Suprapubic skin (tissue), 4 donors: ENCODE results near the gene INHBA. TPM values are rescaled to one million over a fixed set of nuclear protein-coding genes. Genes with fewer than 3 reads are reported as not detected.

Experiments
- DNase-seq, 2 donors: peaks; one replicate each; pipeline ENCODE4 v3.0.0-alpha.2; 2019; ENCODE audit warnings: low spot score in 2 of 2
- H3K27ac ChIP-seq: fragments of 200-600 bp; sonication (generic); one replicate; pipeline ENCODE4 v1.5.1; 2019
- H3K27me3 ChIP-seq: fragments of 200-600 bp; sonication (generic); one replicate; pipeline ENCODE4 v1.5.1; 2019
- H3K36me3 ChIP-seq: fragments of 200-600 bp; sonication (generic); one replicate; pipeline ENCODE4 v1.5.1; 2019
- H3K4me1 ChIP-seq: fragments of 200-600 bp; sonication (generic); one replicate; pipeline ENCODE4 v1.5.1; 2019
- H3K4me3 ChIP-seq: fragments of 200-600 bp; sonication (generic); one replicate; pipeline ENCODE4 v1.5.1; 2019; ENCODE audit warnings: mild to moderate bottlenecking
- H3K9me3 ChIP-seq: fragments of 200-600 bp; sonication (generic); one replicate; pipeline ENCODE4 v1.5.1; 2019
- CTCF ChIP-seq, 2 donors: fragments of 200-600 bp in 1 of 2; fragments of 450-650 bp in 1 of 2; sonication (generic) in 1 of 2; IDR thresholded peaks; one replicate each; pipeline ENCODE4 v1.5.1; 2016 to 2019; ENCODE audit warnings: antibody characterized with exemption in 2 of 2, mild to moderate bottlenecking in 1 of 2, moderate library complexity in 1 of 2
- EP300 ChIP-seq: sonication (generic); formaldehyde crosslinking; IDR thresholded peaks from one replicate; pipeline ENCODE4 v1.6.1; 2017; ENCODE audit warnings: antibody characterized with exemption
- POLR2A ChIP-seq, 2 donors: fragments of 450-650 bp; IDR thresholded peaks; one replicate each; pipeline ENCODE4 v1.6.1; 2017; ENCODE audit warnings: antibody characterized with exemption in 2 of 2, mild to moderate bottlenecking in 2 of 2, moderate library complexity in 2 of 2
- POLR2AphosphoS5 ChIP-seq, 3 donors: sonication (generic); formaldehyde crosslinking; IDR thresholded peaks; one replicate each; pipeline ENCODE4 v1.6.1; 2017; ENCODE audit warnings: antibody characterized with exemption in 3 of 3
- whole genome bisulfite sequencing: methylation state at CpG from one replicate; pipeline ENCODE4 v1.1.5; 2018; 5-methylcytosine and 5-hydroxymethylcytosine counted together
- total RNA-seq, 4 donors: library from RNA; depleted of rRNA; stranded (reverse); fragments of >200 nt; gene quantifications; one replicate each; pipeline ENCODE4 v1.1.0, GENCODE V29; 2016

INHBA gene
- total RNA-seq, 4 donors from 2014 or later: 0.87 to 3.7 (median 1.4) TPM

- Histone ChIP-seq H3K36me3 (peaks cover 5% of the 10 kb centered on the region), H3K4me3 (no peak overlapping the region), H3K27ac (no peak overlapping the region), H3K27me3 (no peaks in the 10 kb centered on the region), H3K9me3 (no peaks in the 10 kb centered on the region), H3K4me1 (peaks cover 3% of the 10 kb centered on the region)
- 86% methylated on average over 2 of the region's 2 CpGs for WGBS
- TF ChIP-seq POLR2AphosphoS5 (IDR thresholded peaks at IDR 0.05) (no peak), CTCF (IDR thresholded peaks at IDR 0.05) (no peak), POLR2A (IDR thresholded peaks at IDR 0.05) (no peak), EP300 (no peak)
- no peak for DNase-seq
Measured at GRCh38 chr7:41688906-41689305, 14.0 kb downstream of the INHBA start.

- Histone ChIP-seq H3K36me3 (peaks cover 5% of the 10 kb centered on the region), H3K4me1 (no peaks in the 10 kb centered on the region), H3K27ac (no peak overlapping the region), H3K27me3 (no peaks in the 10 kb centered on the region), H3K9me3 (no peaks in the 10 kb centered on the region), H3K4me3 (no peak overlapping the region)
- 93% methylated on average over 2 of the region's 2 CpGs for WGBS
- no peak for TF ChIP-seq EP300
- TF ChIP-seq POLR2AphosphoS5 (IDR thresholded peaks at IDR 0.05): no peak
- TF ChIP-seq POLR2A (IDR thresholded peaks at IDR 0.05): no peak
- TF ChIP-seq CTCF (IDR thresholded peaks at IDR 0.05): no peak
- no peak for DNase-seq
Measured at GRCh38 chr7:41688012-41688625, 14.8 kb downstream of the INHBA start.

- H3K4me1 ChIP-seq: no peaks in the 10 kb centered on the region
- peaks cover 5% of the 10 kb centered on the region for H3K36me3 ChIP-seq
- no peaks in the 10 kb centered on the region for H3K9me3 ChIP-seq
- TF ChIP-seq POLR2AphosphoS5 (IDR thresholded peaks at IDR 0.05) (no peak), CTCF (IDR thresholded peaks at IDR 0.05) (no peak), POLR2A (IDR thresholded peaks at IDR 0.05) (no peak), EP300 (no peak)
- DNase-seq: no peak
- 62% methylated on average over 1 of the region's 1 CpG for WGBS
- H3K4me3 ChIP-seq: no peak overlapping the region
- H3K27me3 ChIP-seq: no peaks in the 10 kb centered on the region
- no peak overlapping the region for H3K27ac ChIP-seq
Measured at GRCh38 chr7:41685684-41686083, 17.2 kb downstream of the INHBA start.

GRCh38 chr7:41682422-41682821, 20.5 kb downstream of the INHBA start:
- H3K4me3 ChIP-seq: no peak overlapping the region
- H3K36me3 ChIP-seq: no peaks in the 10 kb centered on the region
- no peak overlapping the region for H3K27ac ChIP-seq
- no peaks in the 10 kb centered on the region for H3K9me3 ChIP-seq
- DNase-seq: no peak
- no peaks in the 10 kb centered on the region for H3K27me3 ChIP-seq
- no peaks in the 10 kb centered on the region for H3K4me1 ChIP-seq
- TF ChIP-seq CTCF (IDR thresholded peaks at IDR 0.05) (no peak), POLR2A (IDR thresholded peaks at IDR 0.05) (no peak), EP300 (no peak)

GRCh38 chr7:41679566-41679965, 23.3 kb downstream of the INHBA start:
- DNase-seq: no peak
- no peaks in the 10 kb centered on the region for H3K4me1 ChIP-seq
- H3K36me3 ChIP-seq: no peaks in the 10 kb centered on the region
- 83% methylated on average over 2 of the region's 2 CpGs for WGBS
- no peak overlapping the region for H3K4me3 ChIP-seq
- H3K27ac ChIP-seq: no peak overlapping the region
- H3K9me3 ChIP-seq: no peaks in the 10 kb centered on the region
- no peaks in the 10 kb centered on the region for H3K27me3 ChIP-seq
- TF ChIP-seq POLR2A (IDR thresholded peaks at IDR 0.05): no peak
- no peak for TF ChIP-seq CTCF (IDR thresholded peaks at IDR 0.05)
- TF ChIP-seq POLR2AphosphoS5 (IDR thresholded peaks at IDR 0.05): no peak
